Right kidney (tissue), 9 donors: ENCODE measurements around the gene ZNF132.
"Not testable (repeated sequence)": the region's sequence is repeated elsewhere in the genome, so short reads cannot be mapped to it uniquely, and the experiment has no call there.

Source experiments
- DNase-seq: peaks from one replicate; pipeline ENCODE4 v3.0.0-alpha.2; 2016
- long read RNA-seq, 8 donors: transcript quantifications; one replicate each; lab custom pipeline, GENCODE V29; 2026

The ZNF132 gene
- long read RNA-seq, donor 1, partial matches to known transcripts = 0 of 7 reads
- long read RNA-seq, donor 1, other reads (novel, unspliced or antisense) = 0 of 7 reads
- long read RNA-seq, donor 2, partial matches to known transcripts = 0 of 2 reads
- long read RNA-seq, donor 2, other reads (novel, unspliced or antisense) = 0 of 2 reads
- long read RNA-seq, donor 3, partial matches to known transcripts = 0 of 2 reads
- long read RNA-seq, donor 3, other reads (novel, unspliced or antisense) = 0 of 2 reads
- long read RNA-seq, donor 4, transcript ZNF132-202 (1 exons, 2,356 nt) = major isoform, 7 of 10 reads
- long read RNA-seq, donor 4, partial matches to known transcripts = 0 of 10 reads
- long read RNA-seq, donor 4, other reads (novel, unspliced or antisense) = 0 of 10 reads
- long read RNA-seq, donor 5, transcript ZNF132-201 (3 exons, 3,031 nt) = major isoform, 6 of 9 reads
- long read RNA-seq, donor 5, partial matches to known transcripts = 0 of 9 reads
- long read RNA-seq, donor 5, other reads (novel, unspliced or antisense) = 0 of 9 reads
- long read RNA-seq, donor 6, transcript ZNF132-202 (1 exons, 2,356 nt) = major isoform, 12 of 15 reads
- long read RNA-seq, donor 6, partial matches to known transcripts = 0 of 15 reads
- long read RNA-seq, donor 6, other reads (novel, unspliced or antisense) = 0 of 15 reads
- long read RNA-seq, donor 7, transcript ZNF132-202 (1 exons, 2,356 nt) = major isoform, 5 of 8 reads
- long read RNA-seq, donor 7, partial matches to known transcripts = 0 of 8 reads
- long read RNA-seq, donor 7, other reads (novel, unspliced or antisense) = 0 of 8 reads
- long read RNA-seq, donor 8, transcript ZNF132-201 (3 exons, 3,031 nt) = major isoform, 5 of 9 reads
- long read RNA-seq, donor 8, partial matches to known transcripts = 0 of 9 reads
- long read RNA-seq, donor 8, other reads (novel, unspliced or antisense) = 0 of 9 reads

DNA sequence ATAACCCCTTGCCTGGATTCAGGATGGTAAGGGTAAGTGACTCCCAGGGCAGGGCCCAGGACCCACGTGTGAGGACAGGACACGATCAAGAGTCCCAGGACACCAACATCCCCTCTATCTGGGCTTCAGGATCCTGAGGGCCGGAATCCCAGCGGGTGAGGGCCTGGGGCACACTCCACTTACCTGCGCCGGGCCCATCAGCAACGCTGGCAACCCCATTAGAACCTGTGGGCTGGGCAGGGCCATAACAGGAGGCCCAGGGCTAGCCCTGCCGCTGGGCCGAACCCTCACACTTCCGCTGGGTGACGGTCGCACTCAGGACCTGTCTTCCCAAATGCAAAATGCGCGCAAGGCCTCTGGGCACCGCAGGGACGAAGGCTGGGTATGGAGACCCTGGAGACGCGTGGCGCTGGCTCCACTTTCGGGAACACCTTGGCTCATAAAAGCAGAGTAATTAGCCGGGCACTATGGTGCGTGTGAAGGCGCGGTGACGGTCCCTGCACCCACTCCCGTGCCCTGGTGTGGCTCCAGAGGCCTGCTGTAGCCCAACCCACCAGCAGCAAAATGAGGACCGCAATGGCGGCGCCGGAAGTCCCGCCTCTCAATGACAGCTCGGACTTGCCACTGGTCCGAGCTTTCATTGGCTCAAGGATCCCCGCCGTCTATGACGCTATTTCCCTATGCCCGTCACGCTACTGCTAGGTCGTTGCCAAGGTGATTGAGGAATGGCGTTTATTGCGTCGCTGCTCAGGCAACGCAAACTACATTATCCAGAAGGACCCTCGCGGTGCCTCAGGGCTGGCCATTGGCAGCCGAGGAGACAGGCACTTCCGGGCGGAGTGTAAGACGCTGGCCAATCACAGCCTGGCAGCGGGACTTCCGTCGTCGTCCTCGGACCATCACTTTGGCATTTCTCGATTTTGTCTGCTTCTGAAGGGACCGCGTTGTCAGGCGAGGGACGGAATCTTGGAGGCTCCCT, at the start of gene ZNF132:
Gene ZNF132, minus strand, starts transcription at position 578 of the 979 bp plus-strand sequence. Its CDS starts 332 bp downstream, at position 246.
- peak; percentile 86 for DNase-seq

- not testable (repeated sequence) for DNase-seq
Measured at GRCh38 chr19:58484349-58484748, 44.4 kb upstream of the ZNF132 start.

- DNase-seq = no peak
Measured at GRCh38 chr19:58483776-58484175, 43.8 kb upstream of the ZNF132 start.

DNA sequence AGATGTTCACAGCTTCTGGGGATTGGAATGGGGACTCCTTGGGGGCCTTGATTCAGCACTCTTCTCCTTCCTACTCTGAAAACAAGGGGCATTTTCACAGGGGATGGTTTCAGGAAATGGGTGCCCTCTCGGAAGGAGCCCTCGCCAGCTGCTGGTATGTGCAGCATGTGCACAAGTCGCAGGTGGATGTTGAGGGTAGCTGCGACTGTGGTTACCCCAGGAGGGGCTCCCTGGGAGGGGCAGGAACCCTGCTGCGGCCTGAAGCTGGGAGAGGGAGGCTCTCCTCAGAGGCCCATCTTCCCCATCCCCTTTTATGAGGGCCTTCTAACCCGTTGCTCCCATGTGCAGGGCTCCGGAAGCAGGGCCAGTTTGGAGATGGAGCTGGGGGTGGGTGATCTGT, 42.4 kb upstream of the ZNF132 start:
- no peak for DNase-seq

DNA sequence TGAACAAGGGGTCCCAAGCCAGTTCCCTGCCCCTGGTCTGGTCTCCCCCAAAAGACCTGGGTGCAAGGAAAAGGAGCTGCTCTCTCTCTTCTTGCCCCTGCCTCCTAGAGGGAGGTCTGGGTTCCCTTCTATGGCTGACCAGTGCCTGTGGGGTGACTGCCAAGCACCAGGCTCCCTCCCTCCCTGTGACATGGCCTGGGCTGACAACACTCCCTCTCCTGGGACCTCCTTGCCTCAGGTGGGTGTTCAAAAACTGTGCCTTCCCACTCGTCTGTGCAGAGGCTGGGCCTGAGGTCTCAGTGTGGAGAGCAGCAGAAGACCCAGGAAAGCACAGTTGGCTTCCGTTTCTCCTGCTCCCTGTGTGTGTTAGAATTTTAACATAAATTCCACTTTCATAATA, 40.9 kb upstream of the ZNF132 start:
- no peak for DNase-seq

- DNase-seq = no peak
Measured at GRCh38 chr19:58480481-58480830, 40.5 kb upstream of the ZNF132 start.

GRCh38 chr19:58479736-58480480, 40.0 kb upstream of the ZNF132 start:
- no peak for DNase-seq

DNA sequence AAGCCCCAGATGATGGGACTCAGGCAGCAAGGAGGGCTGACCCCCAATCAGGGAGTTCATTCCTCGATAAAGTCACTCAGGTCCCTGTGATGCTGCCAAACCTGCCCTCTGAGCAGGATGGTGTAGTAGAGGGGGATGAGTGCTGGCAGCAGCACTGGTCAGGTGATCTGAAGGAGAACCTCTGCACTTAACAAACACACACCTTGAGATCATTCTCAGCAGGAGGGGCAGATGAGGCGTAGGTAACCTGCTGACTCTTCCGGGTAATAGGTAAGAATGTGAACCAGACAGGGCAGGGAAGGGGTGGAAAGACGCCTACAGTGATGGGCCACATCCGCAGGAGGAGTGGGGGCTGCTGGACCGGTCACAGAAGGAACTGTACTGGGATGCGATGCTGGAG, 39.4 kb upstream of the ZNF132 start:
- DNase-seq = no peak

GRCh38 chr19:58477871-58478270, 37.9 kb upstream of the ZNF132 start:
- DNase-seq = no peak

- DNase-seq = no peak
Measured at GRCh38 chr19:58477130-58477529, 37.2 kb upstream of the ZNF132 start.

- no peak for DNase-seq
Measured at GRCh38 chr19:58476498-58477015, 36.6 kb upstream of the ZNF132 start.

DNA sequence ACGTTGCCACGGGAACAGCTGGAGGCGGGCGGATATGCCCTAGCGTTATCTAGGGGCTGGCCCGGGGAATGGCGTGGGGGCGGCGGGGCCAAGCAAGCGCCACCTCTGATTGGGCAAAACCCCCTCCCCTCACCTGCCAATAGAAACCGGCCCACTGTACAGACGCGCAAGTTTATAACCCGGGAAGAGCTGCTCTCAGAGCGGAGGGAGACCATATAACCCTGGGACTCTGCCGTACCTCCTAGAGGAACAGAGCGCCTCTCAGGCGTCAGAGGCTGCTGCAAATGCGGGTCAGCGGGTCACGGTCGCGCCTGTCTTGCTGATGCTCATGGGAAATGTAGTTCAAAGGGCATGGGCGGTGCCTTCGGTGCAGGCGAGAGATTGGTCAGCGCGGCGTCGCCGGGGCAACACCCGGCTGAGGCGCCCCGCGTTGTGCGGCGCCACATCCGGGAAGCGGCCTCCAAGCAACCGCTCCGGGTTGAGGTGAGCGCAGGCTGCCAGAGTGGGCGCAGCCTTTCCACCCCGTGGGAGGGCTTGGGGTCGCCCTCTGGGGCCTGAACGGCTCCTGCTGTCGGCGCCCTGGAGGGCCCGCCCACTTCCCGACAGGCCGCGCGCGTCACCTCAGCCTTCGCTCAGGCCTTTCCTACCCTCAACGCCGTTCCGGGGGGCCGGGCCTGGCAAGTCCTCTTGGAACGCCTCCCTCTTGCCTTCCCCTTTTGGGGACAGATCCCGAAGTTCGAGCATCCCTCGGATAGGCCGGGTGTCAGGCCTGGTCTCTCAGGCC, 36.0 kb upstream of the ZNF132 start, which contains the start of gene ZNF446:
Gene ZNF446, plus strand, starts transcription at position 639 of the 784 bp plus-strand sequence. CDS start 867 bp downstream, outside the sequence.
- peak; percentile 99 for DNase-seq

- DNase-seq = no peak
Measured at GRCh38 chr19:58474997-58475713, 35.2 kb upstream of the ZNF132 start.

DNA sequence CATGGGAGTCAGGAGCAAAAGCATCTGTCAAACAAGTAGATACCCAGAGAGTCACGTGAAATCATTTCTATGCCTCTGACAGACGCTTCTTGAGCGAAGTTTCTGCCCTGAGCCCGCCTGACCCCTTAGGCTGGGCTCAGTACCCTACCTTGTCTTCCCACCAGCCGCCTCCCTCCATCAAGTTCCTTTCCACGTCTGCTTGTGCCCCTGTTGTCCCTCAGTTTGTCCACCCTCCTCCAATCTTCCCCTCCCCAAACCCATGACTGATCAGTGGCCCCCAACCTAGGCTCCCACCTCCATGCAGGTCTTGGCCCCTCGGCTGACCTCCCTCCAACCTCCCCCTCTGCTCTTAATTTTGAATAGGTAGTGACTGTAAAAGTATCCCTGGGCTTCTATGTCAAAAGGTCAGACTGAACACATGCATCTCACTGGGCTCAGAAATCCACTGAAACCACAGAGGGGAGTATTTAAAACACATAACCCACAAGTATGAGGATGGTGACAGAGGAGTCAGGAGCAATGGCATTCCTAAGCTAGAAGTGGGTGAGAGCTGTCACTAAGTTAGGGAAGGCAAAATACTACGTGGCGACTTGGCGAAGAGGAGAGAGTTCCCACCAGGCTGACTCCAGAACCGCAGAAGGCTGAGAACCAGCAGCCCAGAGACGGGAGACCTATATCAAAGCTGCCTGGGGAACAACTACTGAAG, 34.5 kb upstream of the ZNF132 start:
- no peak for DNase-seq

DNA sequence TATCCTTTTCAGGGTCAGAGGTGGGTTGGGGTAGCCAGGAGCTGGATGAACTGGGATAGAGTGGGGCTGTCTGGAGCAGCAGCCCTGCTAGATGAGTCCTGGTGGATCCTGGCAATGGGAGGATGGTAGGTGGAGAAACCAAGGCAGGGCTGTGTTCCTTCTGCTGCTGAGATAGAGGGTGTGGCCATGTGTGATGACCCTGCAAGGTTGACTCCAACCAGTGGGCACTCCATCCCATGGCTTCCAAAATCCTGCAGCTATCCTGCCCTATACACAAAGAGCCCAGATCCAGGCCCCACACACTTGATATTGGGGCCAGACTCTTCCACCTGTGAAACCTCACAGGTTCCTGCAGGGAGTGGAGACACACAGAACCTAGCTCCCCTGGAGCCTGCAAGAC, 33.8 kb upstream of the ZNF132 start:
- DNase-seq = no peak

DNA sequence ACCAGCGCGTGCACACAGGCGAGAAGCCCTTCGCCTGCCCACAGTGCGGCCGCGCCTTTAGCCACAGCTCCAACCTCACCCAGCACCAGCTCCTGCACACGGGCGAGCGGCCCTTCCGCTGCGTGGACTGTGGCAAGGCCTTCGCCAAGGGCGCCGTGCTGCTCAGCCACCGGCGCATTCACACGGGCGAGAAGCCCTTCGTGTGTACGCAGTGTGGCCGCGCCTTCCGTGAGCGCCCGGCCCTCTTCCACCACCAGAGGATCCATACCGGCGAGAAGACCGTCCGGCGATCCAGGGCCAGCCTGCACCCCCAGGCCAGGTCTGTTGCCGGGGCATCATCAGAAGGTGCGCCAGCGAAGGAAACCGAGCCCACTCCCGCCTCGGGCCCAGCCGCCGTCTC, 31.8 kb upstream of the ZNF132 start:
- DNase-seq = no peak

GRCh38 chr19:58470837-58471543, 31.0 kb upstream of the ZNF132 start:
- not testable (repeated sequence) for DNase-seq
